ENCODE measurements around the gene TYK2.

- no peak for TF ChIP-seq EZH2phosphoT487 (IDR thresholded peaks at IDR 0.05; ENCODE audit: insufficient read depth, low read depth)
- TF ChIP-seq EZH2 (IDR thresholded peaks at IDR 0.05; ENCODE audit: insufficient read depth, poor library complexity, severe bottlenecking) = no peak
These were observed 63.9 kb downstream of the TYK2 start for GRCh38 chr19:10316229-10317044.
